ENCODE data around the gene LHB. TPM values are rescaled to one million over a fixed set of nuclear protein-coding genes. Genes with fewer than 3 reads are reported as not detected.

The LHB gene
- total and polyA plus RNA-seq, 7 donors, result 0.32 TPM; not detected in 6

GRCh38 chr19:48994035-48994386, 22.9 kb downstream of the LHB start:
- Histone ChIP-seq H3K4me3 (peak overlapping the region; percentile 81), H3K4me1 (peaks cover 43% of the 10 kb centered on the region), H3K9me3 (no peaks in the 10 kb centered on the region), H3K36me3 (ENCODE audit: insufficient read depth in 1 of 2, low read depth in 1 of 2) (peaks cover 0 to 4% of the 10 kb centered on the region in 2 donors), H3K27me3 (ENCODE audit: insufficient read depth in 3 of 3, low read length in 2 of 3) (no peaks in the 10 kb centered on the region), H3K27ac (peak overlapping the region; percentile 90)
- WGBS, 3 donors, result 0 to 1% (median 1%) methylated on average over 13 of the region's 13 CpGs
- intact Hi-C loops (cut with DNase I), result loop anchor here (5.0 to 10.0 kb wide), 3 partner anchors 78 to 211 kb away; partner anchors contain the start of genes HRC (in 1 of the 2), KCNA7 (in 1 of the 2) and TRPM4 (in 1 of the 2)
- no peak for ATAC-seq
- TF ChIP-seq, protein P1, sequence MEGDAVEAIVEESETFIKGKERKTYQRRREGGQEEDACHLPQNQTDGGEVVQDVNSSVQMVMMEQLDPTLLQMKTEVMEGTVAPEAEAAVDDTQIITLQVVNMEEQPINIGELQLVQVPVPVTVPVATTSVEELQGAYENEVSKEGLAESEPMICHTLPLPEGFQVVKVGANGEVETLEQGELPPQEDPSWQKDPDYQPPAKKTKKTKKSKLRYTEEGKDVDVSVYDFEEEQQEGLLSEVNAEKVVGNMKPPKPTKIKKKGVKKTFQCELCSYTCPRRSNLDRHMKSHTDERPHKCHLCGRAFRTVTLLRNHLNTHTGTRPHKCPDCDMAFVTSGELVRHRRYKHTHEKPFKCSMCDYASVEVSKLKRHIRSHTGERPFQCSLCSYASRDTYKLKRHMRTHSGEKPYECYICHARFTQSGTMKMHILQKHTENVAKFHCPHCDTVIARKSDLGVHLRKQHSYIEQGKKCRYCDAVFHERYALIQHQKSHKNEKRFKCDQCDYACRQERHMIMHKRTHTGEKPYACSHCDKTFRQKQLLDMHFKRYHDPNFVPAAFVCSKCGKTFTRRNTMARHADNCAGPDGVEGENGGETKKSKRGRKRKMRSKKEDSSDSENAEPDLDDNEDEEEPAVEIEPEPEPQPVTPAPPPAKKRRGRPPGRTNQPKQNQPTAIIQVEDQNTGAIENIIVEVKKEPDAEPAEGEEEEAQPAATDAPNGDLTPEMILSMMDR (IDR thresholded peaks at IDR 0.05), result no peak
- DNase-seq, result no peak

- intact Hi-C loops (cut with DNase I), result loop anchor here (5.0 to 10.0 kb wide), 3 partner anchors 79 to 211 kb away; partner anchors contain the start of genes HRC (in 1 of the 2), KCNA7 (in 1 of the 2) and TRPM4 (in 1 of the 2)
- H3K9me3 ChIP-seq, result no peaks in the 10 kb centered on the region
- peaks cover 48% of the 10 kb centered on the region for H3K4me1 ChIP-seq
- DNase-seq, result peak; percentile 100
- peak within 1 kb of the TSS; percentile 81 for H3K4me3 ChIP-seq
- WGBS, 3 donors, result 0% methylated on average over 55 to 56 of the region's 56 CpGs
- peak; percentile 83 to 87 (median 84) for ATAC-seq
- TF ChIP-seq, protein P1 (IDR thresholded peaks at IDR 0.05), result peak; percentile 97
- no peaks in the 10 kb centered on the region for H3K27me3 ChIP-seq (ENCODE audit: insufficient read depth in 3 of 3, low read length in 2 of 3)
- H3K27ac ChIP-seq, result peak within 1 kb of the TSS; percentile 90
- H3K36me3 ChIP-seq (ENCODE audit: insufficient read depth in 1 of 2, low read depth in 1 of 2), result peaks cover 0 to 10% of the 10 kb centered on the region in 2 donors
These were observed 23.5 kb downstream of the LHB start, which contains the start of the genes GYS1 and RUVBL2 for GRCh38 chr19:48993175-48994034. TSS of gene GYS1 (minus strand) at chr19:48993309. CDS start at chr19:48993112, 197 bp downstream. TSS of gene RUVBL2 (plus strand) at chr19:48993887. CDS start at chr19:48993912, 25 bp downstream.

GRCh38 chr19:48992581-48993174, 24.2 kb downstream of the LHB start:
- Histone ChIP-seq H3K4me3 (peak overlapping the region; percentile 81), H3K4me1 (peaks cover 51% of the 10 kb centered on the region), H3K36me3 (ENCODE audit: insufficient read depth in 1 of 2, low read depth in 1 of 2) (peaks cover 0 to 17% of the 10 kb centered on the region in 2 donors), H3K9me3 (no peaks in the 10 kb centered on the region), H3K27me3 (ENCODE audit: insufficient read depth in 3 of 3, low read length in 2 of 3) (no peaks in the 10 kb centered on the region), H3K27ac (peak overlapping the region; percentile 90)
- TF ChIP-seq, protein P1 (IDR thresholded peaks at IDR 0.05), result no peak
- DNase-seq (no peak), ATAC-seq (peak in 1 of 4 donors; percentile 1)
- intact Hi-C loops (cut with DNase I), result loop anchor here (5.0 to 10.0 kb wide), 3 partner anchors 80 to 212 kb away; partner anchors contain the start of genes HRC (in 1 of the 2), KCNA7 (in 1 of the 2) and TRPM4 (in 1 of the 2)
- 0 to 2% (median 1%) methylated on average over 20 of the region's 20 CpGs for WGBS, 3 donors

DNA sequence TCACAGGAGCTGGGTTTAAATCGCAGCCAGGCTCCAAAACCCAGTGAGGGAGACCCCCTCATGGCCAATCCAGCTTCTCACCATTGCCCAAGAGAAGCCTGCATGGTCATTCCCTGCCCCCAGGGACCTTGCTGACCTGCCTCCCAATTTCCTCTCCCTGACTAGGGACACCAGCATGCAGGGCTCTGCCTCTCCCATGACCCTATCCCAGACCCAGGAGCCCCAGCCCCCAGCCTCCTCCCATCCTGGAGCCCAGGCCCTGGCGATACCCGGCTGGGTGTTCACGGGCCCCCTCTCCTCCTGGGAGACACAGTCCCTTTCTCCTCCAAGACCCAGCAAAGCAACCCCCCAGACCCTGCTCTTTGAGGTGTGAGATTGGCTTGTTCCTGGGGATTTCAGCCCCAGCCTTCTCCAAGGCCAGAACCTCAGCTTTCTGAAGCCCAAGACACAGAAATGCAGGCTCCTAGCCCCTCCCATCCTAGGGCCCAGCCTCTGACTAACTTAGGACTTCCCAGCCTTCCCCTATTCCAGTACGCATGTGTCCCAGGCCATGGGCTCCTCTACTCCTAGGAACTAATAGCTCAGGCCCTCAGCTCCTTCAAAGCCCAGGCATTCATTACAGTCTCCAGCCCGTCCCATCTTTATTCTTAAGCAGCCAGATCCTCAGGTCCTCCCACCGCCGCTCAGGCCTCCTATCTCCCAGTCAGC, 24.9 kb downstream of the LHB start:
- peak overlapping the region; percentile 90 for H3K27ac ChIP-seq
- TF ChIP-seq, protein P1 (IDR thresholded peaks at IDR 0.05), result no peak
- DNase-seq (peak; percentile 61 to 77), ATAC-seq (peak; percentile 21 to 64 (median 46))
- 9 to 15% (median 14%) methylated on average over 8 of the region's 8 CpGs for WGBS, 3 donors
- H3K4me3 ChIP-seq, result peak overlapping the region; percentile 81
- peaks cover 0 to 24% of the 10 kb centered on the region in 2 donors for H3K36me3 ChIP-seq (ENCODE audit: insufficient read depth in 1 of 2, low read depth in 1 of 2)
- H3K27me3 ChIP-seq (ENCODE audit: insufficient read depth in 3 of 3, low read length in 2 of 3), result no peaks in the 10 kb centered on the region
- H3K4me1 ChIP-seq, result peaks cover 56% of the 10 kb centered on the region
- H3K9me3 ChIP-seq, result no peaks in the 10 kb centered on the region
- intact Hi-C loops (cut with DNase I), result loop anchor here (5.0 to 10.0 kb wide), 3 partner anchors 80 to 213 kb away; partner anchors contain the start of genes HRC (in 1 of the 2), KCNA7 (in 1 of the 2) and TRPM4 (in 1 of the 2)

Data from psoas muscle (tissue), 8 donors.